Measurements from ENCODE around the gene ABRACL.
A peak's percentile ranks its signal among the peaks of the same experiment; 100 is the strongest.
"Not testable (repeated sequence)": the region's sequence is repeated elsewhere in the genome, so short reads cannot be mapped to it uniquely, and the experiment has no call there.

The ABRACL gene

GRCh38 chr6:139030228-139030963, 1.9 kb downstream of the ABRACL start:
- Histone ChIP-seq H3K9ac (ENCODE audit: low read length) (peak overlapping the region; percentile 90), H3K36me3 (ENCODE audit: control insufficient read depth, insufficient read depth, low read length, severe bottlenecking) (no peaks in the 10 kb centered on the region), H3K9me3 (ENCODE audit: control insufficient read depth, low read length) (no peaks in the 10 kb centered on the region), H3K4me3 (ENCODE audit: low read length) (peak overlapping the region; percentile 95), H3K4me1 (ENCODE audit: control insufficient read depth, insufficient read depth, low read length) (peaks cover 11% of the 10 kb centered on the region), H3K27me3 (replicated peaks; ENCODE audit: control insufficient read depth, insufficient read depth, low read length) (no peaks in the 10 kb centered on the region)
- DNase-seq (ENCODE audit: low read depth) = no peak

DNA sequence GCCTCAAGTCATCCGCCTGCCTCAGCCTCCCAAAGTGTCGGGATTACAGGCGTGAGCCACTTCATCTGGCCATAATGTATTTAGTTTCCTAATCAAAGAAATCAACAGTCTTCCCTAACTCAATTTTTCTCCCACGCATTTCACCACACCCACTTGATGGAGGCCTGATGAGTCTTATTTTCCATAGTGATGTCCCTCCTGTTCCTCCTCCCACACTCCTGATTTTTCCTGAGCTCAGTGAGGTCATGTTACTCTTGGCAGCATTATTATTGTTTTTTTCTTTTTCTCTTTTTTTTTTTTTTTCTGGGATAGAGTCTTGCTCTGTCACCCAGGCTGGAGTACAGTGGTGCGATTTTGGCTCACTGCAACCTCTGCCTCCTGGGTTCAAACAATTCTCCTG, 8.9 kb downstream of the ABRACL start:
- Histone ChIP-seq H3K9me3 (ENCODE audit: control insufficient read depth, low read length) (no peaks in the 10 kb centered on the region), H3K4me1 (ENCODE audit: control insufficient read depth, insufficient read depth, low read length) (no peaks in the 10 kb centered on the region), H3K9ac (ENCODE audit: low read length) (no peak overlapping the region), H3K36me3 (ENCODE audit: control insufficient read depth, insufficient read depth, low read length, severe bottlenecking) (peaks cover 4% of the 10 kb centered on the region), H3K4me3 (ENCODE audit: low read length) (no peak overlapping the region), H3K27me3 (replicated peaks; ENCODE audit: control insufficient read depth, insufficient read depth, low read length) (no peaks in the 10 kb centered on the region)
- peak; percentile 50 for DNase-seq (ENCODE audit: low read depth)

- H3K9ac ChIP-seq (ENCODE audit: low read length) = no peak overlapping the region
- H3K36me3 ChIP-seq (ENCODE audit: control insufficient read depth, insufficient read depth, low read length, severe bottlenecking) = peaks cover 4% of the 10 kb centered on the region
- H3K27me3 ChIP-seq (replicated peaks; ENCODE audit: control insufficient read depth, insufficient read depth, low read length) = no peaks in the 10 kb centered on the region
- H3K4me3 ChIP-seq (ENCODE audit: low read length) = no peak overlapping the region
- H3K9me3 ChIP-seq (ENCODE audit: control insufficient read depth, low read length) = no peaks in the 10 kb centered on the region
- no peaks in the 10 kb centered on the region for H3K4me1 ChIP-seq (ENCODE audit: control insufficient read depth, insufficient read depth, low read length)
- no peak for DNase-seq (ENCODE audit: low read depth)
Measured at GRCh38 chr6:139044250-139044649, 15.7 kb downstream of the ABRACL start.

DNA sequence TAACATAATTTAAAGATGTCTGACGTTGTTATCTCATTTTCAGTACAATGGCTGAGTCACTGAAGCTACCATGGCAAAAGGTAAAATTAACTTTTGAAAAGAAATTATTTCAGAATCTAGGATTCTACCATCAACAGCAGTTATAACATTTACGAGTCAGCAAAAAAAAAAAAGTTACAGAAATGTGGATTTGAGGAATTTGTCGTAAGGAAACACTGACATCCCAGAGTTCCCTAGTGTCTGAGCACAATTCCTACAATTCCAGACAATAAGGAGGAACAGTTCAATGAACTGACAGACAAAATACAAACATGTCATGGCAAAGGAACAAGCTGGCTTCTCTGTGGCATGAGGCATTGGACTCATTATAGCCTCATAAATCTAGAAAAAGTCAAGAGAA, 19.1 kb downstream of the ABRACL start:
- H3K4me3 ChIP-seq (ENCODE audit: low read length) = no peak overlapping the region
- H3K4me1 ChIP-seq (ENCODE audit: control insufficient read depth, insufficient read depth, low read length) = no peaks in the 10 kb centered on the region
- no peak overlapping the region for H3K9ac ChIP-seq (ENCODE audit: low read length)
- H3K9me3 ChIP-seq (ENCODE audit: control insufficient read depth, low read length) = no peaks in the 10 kb centered on the region
- no peak for DNase-seq (ENCODE audit: low read depth)
- H3K27me3 ChIP-seq (replicated peaks; ENCODE audit: control insufficient read depth, insufficient read depth, low read length) = no peaks in the 10 kb centered on the region
- H3K36me3 ChIP-seq (ENCODE audit: control insufficient read depth, insufficient read depth, low read length, severe bottlenecking) = no peaks in the 10 kb centered on the region

- H3K9me3 ChIP-seq (ENCODE audit: control insufficient read depth, low read length); DNase-seq (ENCODE audit: low read depth): not testable (repeated sequence)
Measured at GRCh38 chr6:139048912-139049311, 20.4 kb downstream of the ABRACL start.

DNA sequence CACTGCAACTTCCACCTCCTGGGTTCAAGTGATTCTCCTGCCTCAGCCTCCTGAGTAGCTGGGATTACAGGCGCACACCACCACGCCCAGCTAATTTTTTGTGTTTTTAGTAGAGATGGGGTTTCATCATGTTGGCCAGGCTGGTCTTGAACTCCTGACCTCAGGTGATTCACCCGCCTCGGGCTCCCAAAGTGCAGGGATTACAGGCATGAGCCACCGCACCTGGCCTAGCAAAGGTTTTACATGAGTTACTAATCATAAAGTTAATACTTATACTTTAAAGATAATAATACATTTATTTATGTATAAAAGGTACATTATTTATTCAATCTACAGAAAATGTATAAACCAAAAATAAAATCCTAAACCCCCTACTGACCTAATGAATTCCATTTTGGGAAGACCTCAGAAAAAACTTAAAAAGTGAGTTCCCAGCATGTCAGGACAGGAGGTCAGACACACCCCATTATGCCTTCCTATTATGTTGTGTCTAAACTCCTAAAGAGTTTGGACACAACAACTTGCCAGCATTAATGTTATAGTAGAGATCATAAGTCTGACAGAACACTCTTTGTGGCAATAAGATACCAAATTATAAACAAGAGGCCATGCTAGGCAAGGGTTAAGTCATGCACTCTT, 21.7 kb downstream of the ABRACL start:
- H3K4me3 ChIP-seq (ENCODE audit: low read length); H3K36me3 ChIP-seq (ENCODE audit: control insufficient read depth, insufficient read depth, low read length, severe bottlenecking); H3K9ac ChIP-seq (ENCODE audit: low read length); H3K9me3 ChIP-seq (ENCODE audit: control insufficient read depth, low read length); H3K4me1 ChIP-seq (ENCODE audit: control insufficient read depth, insufficient read depth, low read length); H3K27me3 ChIP-seq (replicated peaks; ENCODE audit: control insufficient read depth, insufficient read depth, low read length); DNase-seq (ENCODE audit: low read depth): not testable (repeated sequence)

More at GRCh38 chr6:139048912-139049311, 20.4 kb downstream of the ABRACL start:
- not testable (repeated sequence) for H3K4me3 ChIP-seq (ENCODE audit: low read length); H3K9ac ChIP-seq (ENCODE audit: low read length); H3K36me3 ChIP-seq (ENCODE audit: control insufficient read depth, insufficient read depth, low read length, severe bottlenecking); H3K27me3 ChIP-seq (replicated peaks; ENCODE audit: control insufficient read depth, insufficient read depth, low read length); H3K4me1 ChIP-seq (ENCODE audit: control insufficient read depth, insufficient read depth, low read length)

DNA sequence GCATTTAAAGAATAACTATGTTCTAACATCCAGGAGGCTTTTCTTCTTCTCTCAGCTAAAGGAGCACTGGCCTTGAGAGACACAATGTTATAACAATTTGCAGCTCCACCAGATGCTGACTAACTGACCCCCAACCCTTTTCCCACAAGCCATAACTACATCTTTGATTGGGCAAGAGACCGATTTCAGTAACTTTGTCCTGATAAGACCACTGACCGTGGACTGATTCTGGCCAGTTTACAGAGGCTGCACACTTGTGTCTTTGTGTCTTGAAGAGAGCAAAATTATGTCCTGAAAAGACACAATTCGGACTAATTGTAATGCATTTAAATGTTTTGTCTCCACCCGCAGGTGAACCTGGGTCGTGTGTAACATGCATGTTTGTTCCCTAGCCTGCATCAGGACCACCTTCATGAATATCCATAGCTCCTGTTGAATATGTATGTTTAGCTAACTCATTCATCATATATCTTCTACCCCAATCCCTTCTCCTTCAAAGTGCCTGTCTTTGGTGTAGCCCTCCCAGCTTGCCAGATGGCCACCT, 22.3 kb downstream of the ABRACL start:
- Histone ChIP-seq H3K36me3 (ENCODE audit: control insufficient read depth, insufficient read depth, low read length, severe bottlenecking) (no peaks in the 10 kb centered on the region), H3K9me3 (ENCODE audit: control insufficient read depth, low read length) (no peaks in the 10 kb centered on the region), H3K9ac (ENCODE audit: low read length) (no peak overlapping the region), H3K27me3 (replicated peaks; ENCODE audit: control insufficient read depth, insufficient read depth, low read length) (no peaks in the 10 kb centered on the region), H3K4me3 (ENCODE audit: low read length) (no peak overlapping the region), H3K4me1 (ENCODE audit: control insufficient read depth, insufficient read depth, low read length) (no peaks in the 10 kb centered on the region)
- DNase-seq (ENCODE audit: low read depth) = no peak

GRCh38 chr6:139051396-139052060, 23.0 kb downstream of the ABRACL start:
- no peak for DNase-seq (ENCODE audit: low read depth)
- no peak overlapping the region for H3K9ac ChIP-seq (ENCODE audit: low read length)
- no peaks in the 10 kb centered on the region for H3K36me3 ChIP-seq (ENCODE audit: control insufficient read depth, insufficient read depth, low read length, severe bottlenecking)
- no peaks in the 10 kb centered on the region for H3K4me1 ChIP-seq (ENCODE audit: control insufficient read depth, insufficient read depth, low read length)
- H3K27me3 ChIP-seq (replicated peaks; ENCODE audit: control insufficient read depth, insufficient read depth, low read length) = no peaks in the 10 kb centered on the region
- H3K9me3 ChIP-seq (ENCODE audit: control insufficient read depth, low read length) = no peaks in the 10 kb centered on the region
- H3K4me3 ChIP-seq (ENCODE audit: low read length) = no peak overlapping the region

GRCh38 chr6:139053382-139053781, 24.8 kb downstream of the ABRACL start:
- no peak for DNase-seq (ENCODE audit: low read depth)
- no peaks in the 10 kb centered on the region for H3K36me3 ChIP-seq (ENCODE audit: control insufficient read depth, insufficient read depth, low read length, severe bottlenecking)
- no peak overlapping the region for H3K4me3 ChIP-seq (ENCODE audit: low read length)
- no peaks in the 10 kb centered on the region for H3K4me1 ChIP-seq (ENCODE audit: control insufficient read depth, insufficient read depth, low read length)
- no peaks in the 10 kb centered on the region for H3K27me3 ChIP-seq (replicated peaks; ENCODE audit: control insufficient read depth, insufficient read depth, low read length)
- no peak overlapping the region for H3K9ac ChIP-seq (ENCODE audit: low read length)
- H3K9me3 ChIP-seq (ENCODE audit: control insufficient read depth, low read length) = no peaks in the 10 kb centered on the region

- Histone ChIP-seq H3K4me3 (ENCODE audit: low read length) (no peak overlapping the region), H3K9me3 (ENCODE audit: control insufficient read depth, low read length) (no peaks in the 10 kb centered on the region), H3K36me3 (ENCODE audit: control insufficient read depth, insufficient read depth, low read length, severe bottlenecking) (no peaks in the 10 kb centered on the region), H3K27me3 (replicated peaks; ENCODE audit: control insufficient read depth, insufficient read depth, low read length) (no peaks in the 10 kb centered on the region), H3K9ac (ENCODE audit: low read length) (no peak overlapping the region), H3K4me1 (ENCODE audit: control insufficient read depth, insufficient read depth, low read length) (no peaks in the 10 kb centered on the region)
- no peak for DNase-seq (ENCODE audit: low read depth)
Measured at GRCh38 chr6:139054001-139054400, 25.5 kb downstream of the ABRACL start.

DNA sequence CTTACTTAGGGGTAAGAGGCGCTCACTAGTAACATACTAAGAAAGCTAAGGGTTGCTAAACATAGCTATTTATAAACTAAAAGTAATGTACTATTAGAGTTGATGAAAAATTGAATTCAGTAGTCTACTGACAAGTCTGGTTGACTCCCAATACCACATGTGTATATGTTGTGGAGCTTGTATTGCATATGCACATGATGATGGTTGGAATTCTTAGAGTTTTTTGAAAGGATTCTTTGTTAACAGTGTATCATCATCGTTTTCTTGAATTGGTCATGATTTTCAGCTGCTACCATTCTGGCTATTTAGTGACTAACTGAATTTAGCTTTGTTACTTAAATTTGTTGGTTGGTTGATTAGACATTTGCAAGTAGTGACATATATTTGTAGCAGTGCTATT, 27.2 kb downstream of the ABRACL start:
- Histone ChIP-seq H3K36me3 (ENCODE audit: control insufficient read depth, insufficient read depth, low read length, severe bottlenecking) (no peaks in the 10 kb centered on the region), H3K27me3 (replicated peaks; ENCODE audit: control insufficient read depth, insufficient read depth, low read length) (no peaks in the 10 kb centered on the region), H3K9me3 (ENCODE audit: control insufficient read depth, low read length) (no peaks in the 10 kb centered on the region), H3K4me1 (ENCODE audit: control insufficient read depth, insufficient read depth, low read length) (peaks cover 7% of the 10 kb centered on the region), H3K4me3 (ENCODE audit: low read length) (no peak overlapping the region), H3K9ac (ENCODE audit: low read length) (no peak overlapping the region)
- no peak for DNase-seq (ENCODE audit: low read depth)
